Skeletal muscle satellite cell (primary cell): Measurements from ENCODE around the gene PLCB4.

Experiments
- H3K27me3 ChIP-seq: 2 replicates; pipeline ENCODE4 v1.7.0; 2013; ENCODE audit warnings: low read length; ENCODE audit not compliant: control insufficient read depth, insufficient read depth
- H3K36me3 ChIP-seq: 2 replicates; pipeline ENCODE4 v1.7.0; 2013; ENCODE audit warnings: mild to moderate bottlenecking, control low read depth, low read length; ENCODE audit not compliant: insufficient read depth
- H3K4me1 ChIP-seq: 2 replicates; pipeline ENCODE4 v1.7.0; 2013; ENCODE audit warnings: low read length; ENCODE audit not compliant: control insufficient read depth, insufficient read depth
- H3K4me2 ChIP-seq: 2 replicates; pipeline ENCODE4 v1.7.0; 2013; ENCODE audit warnings: mild to moderate bottlenecking, low read length
- H3K4me3 ChIP-seq: 2 replicates; pipeline ENCODE4 v1.7.0; 2013; ENCODE audit warnings: low read length
- H3K9ac ChIP-seq: 2 replicates; pipeline ENCODE4 v1.7.0; 2013; ENCODE audit warnings: mild to moderate bottlenecking, low read depth, low read length, moderate library complexity
- H3K9me3 ChIP-seq: replicated peaks from 2 replicates; pipeline ENCODE4 v1.7.0; 2013; ENCODE audit warnings: mild to moderate bottlenecking, control low read depth, low read length

The PLCB4 gene

DNA sequence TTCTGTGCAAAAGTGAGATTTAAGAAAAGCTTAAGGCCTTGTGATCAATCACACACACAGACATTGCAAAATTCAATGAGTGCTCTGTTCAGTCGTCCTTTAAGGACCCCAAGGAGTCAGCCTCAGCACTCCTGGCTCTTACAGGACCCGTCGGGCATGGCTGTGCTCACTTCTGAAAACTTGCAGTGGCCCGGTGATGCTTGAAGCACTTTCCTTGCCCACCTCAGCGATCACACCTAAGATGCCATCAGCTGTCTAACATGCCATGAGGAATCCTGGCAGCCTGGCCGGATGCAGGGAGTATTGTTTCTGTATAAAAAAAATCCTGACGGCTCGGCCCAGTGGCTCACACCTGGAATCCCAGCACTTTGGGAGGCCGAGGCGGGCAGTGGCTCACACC lies 344.1 kb downstream of the PLCB4 start:
- peaks cover 27% of the 10 kb centered on the region for H3K4me1 ChIP-seq
- H3K4me3 ChIP-seq, result no peak overlapping the region
- no peaks in the 10 kb centered on the region for H3K27me3 ChIP-seq
- no peaks in the 10 kb centered on the region for H3K9me3 ChIP-seq
- H3K9ac ChIP-seq, result no peak overlapping the region
- peaks cover 7% of the 10 kb centered on the region for H3K36me3 ChIP-seq
- no peak overlapping the region for H3K4me2 ChIP-seq

DNA sequence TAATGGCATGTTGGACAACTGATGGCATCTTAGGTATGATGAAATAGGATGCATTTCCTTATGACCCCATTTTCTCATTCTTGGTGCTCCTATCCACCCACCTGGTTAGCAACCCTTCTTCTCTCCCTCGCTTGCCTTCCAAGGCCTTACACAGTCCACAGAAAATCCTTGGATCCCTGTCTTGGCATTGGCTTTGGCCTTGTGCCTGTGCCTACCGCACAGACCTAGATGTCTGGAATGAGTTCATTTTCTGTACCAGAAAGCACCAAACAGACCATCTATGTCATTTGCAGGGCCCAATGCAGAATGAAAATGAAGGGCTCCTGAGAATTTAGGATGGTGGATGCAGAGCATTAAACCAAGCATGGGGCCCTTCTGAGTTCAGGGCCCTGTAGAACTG lies 346.5 kb downstream of the PLCB4 start:
- H3K9ac ChIP-seq, result no peak overlapping the region
- H3K9me3 ChIP-seq, result no peaks in the 10 kb centered on the region
- H3K27me3 ChIP-seq, result no peaks in the 10 kb centered on the region
- no peak overlapping the region for H3K4me3 ChIP-seq
- H3K4me2 ChIP-seq, result no peak overlapping the region
- H3K36me3 ChIP-seq, result peaks cover 7% of the 10 kb centered on the region
- peaks cover 7% of the 10 kb centered on the region for H3K4me1 ChIP-seq

- Histone ChIP-seq H3K9me3 (no peaks in the 10 kb centered on the region), H3K9ac (no peak overlapping the region), H3K27me3 (no peaks in the 10 kb centered on the region), H3K4me2 (no peak overlapping the region), H3K4me3 (no peak overlapping the region), H3K36me3 (peaks cover 7% of the 10 kb centered on the region), H3K4me1 (peaks cover 5% of the 10 kb centered on the region)
Observed at GRCh38 chr20:9416421-9416820, 347.5 kb downstream of the PLCB4 start.

DNA sequence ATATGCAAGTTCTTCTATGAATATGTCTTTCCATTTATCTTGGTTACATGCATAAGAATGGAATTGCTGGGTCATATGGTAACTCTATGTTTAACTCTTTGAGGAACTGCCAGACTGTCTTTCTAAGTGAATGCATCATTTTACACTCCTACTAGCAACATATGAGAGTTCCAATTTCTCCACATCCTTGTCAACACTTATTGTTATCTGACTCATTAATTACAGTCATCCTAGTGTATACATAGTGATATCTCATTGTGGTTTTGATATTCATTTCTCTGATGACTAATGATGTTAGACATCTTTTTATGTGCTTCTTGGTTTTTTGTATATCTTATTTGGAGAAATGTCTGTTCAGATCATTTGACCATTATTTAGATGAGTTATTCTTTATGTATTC lies 348.8 kb downstream of the PLCB4 start:
- Histone ChIP-seq H3K4me1 (peaks cover 13% of the 10 kb centered on the region), H3K4me2 (no peak overlapping the region), H3K36me3 (peaks cover 9% of the 10 kb centered on the region), H3K4me3 (no peak overlapping the region), H3K27me3 (no peaks in the 10 kb centered on the region), H3K9me3 (no peaks in the 10 kb centered on the region), H3K9ac (no peak overlapping the region)

DNA sequence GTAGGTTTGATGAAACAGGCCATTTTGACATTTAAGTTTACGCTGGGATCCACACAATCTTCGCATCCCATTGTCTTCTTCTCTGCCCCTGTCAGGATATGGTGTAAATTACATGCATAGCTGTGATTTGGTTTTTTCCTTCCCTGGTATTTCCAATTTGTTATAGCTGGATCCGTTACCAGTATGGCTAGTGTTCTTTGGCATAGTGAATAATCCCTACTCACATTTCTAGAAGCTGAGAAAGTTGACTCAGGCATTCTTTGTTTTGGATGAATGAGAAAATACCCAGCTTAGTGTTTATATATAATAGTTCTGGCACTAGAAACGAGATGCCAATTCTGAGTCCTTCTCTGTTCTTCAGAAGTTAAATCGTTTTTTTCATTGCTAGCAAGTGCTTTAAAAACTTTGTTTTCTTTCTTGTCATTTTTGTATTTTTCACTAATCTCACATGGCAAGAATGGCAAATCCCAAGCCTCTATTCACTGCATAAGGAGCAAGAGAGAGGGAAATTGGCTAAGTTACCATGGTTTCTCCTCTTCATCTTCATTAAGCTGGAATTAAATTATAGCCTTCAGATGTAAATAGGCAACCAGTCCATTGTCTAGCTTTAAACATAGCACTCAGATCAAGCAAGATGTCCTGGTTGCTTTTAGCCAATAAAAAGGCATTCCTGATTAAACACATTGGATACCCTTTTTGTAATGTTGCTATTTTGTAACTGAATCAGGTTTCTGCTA lies 353.6 kb downstream of the PLCB4 start:
- peak overlapping the region; percentile 10 for H3K4me3 ChIP-seq
- H3K4me1 ChIP-seq, result peaks cover 18% of the 10 kb centered on the region
- no peak overlapping the region for H3K9ac ChIP-seq
- H3K27me3 ChIP-seq, result no peaks in the 10 kb centered on the region
- peaks cover 9% of the 10 kb centered on the region for H3K36me3 ChIP-seq
- peak overlapping the region; percentile 49 for H3K4me2 ChIP-seq
- no peaks in the 10 kb centered on the region for H3K9me3 ChIP-seq

GRCh38 chr20:9424551-9424950 lies 355.7 kb downstream of the PLCB4 start:
- no peak overlapping the region for H3K9ac ChIP-seq
- no peak overlapping the region for H3K4me2 ChIP-seq
- H3K9me3 ChIP-seq, result no peaks in the 10 kb centered on the region
- H3K4me1 ChIP-seq, result peaks cover 12% of the 10 kb centered on the region
- no peaks in the 10 kb centered on the region for H3K27me3 ChIP-seq
- H3K4me3 ChIP-seq, result no peak overlapping the region
- peaks cover 9% of the 10 kb centered on the region for H3K36me3 ChIP-seq

GRCh38 chr20:9427430-9428291 lies 358.8 kb downstream of the PLCB4 start:
- Histone ChIP-seq H3K9me3 (no peaks in the 10 kb centered on the region), H3K4me2 (no peak overlapping the region), H3K4me1 (peaks cover 5% of the 10 kb centered on the region), H3K27me3 (no peaks in the 10 kb centered on the region), H3K36me3 (peaks cover 10% of the 10 kb centered on the region), H3K4me3 (no peak overlapping the region), H3K9ac (no peak overlapping the region)

GRCh38 chr20:9428292-9428607 lies 359.4 kb downstream of the PLCB4 start:
- no peak overlapping the region for H3K4me2 ChIP-seq
- no peaks in the 10 kb centered on the region for H3K9me3 ChIP-seq
- H3K27me3 ChIP-seq, result no peaks in the 10 kb centered on the region
- no peak overlapping the region for H3K4me3 ChIP-seq
- no peak overlapping the region for H3K9ac ChIP-seq
- H3K4me1 ChIP-seq, result no peaks in the 10 kb centered on the region
- peaks cover 10% of the 10 kb centered on the region for H3K36me3 ChIP-seq

- Histone ChIP-seq H3K4me2 (no peak overlapping the region), H3K4me3 (no peak overlapping the region), H3K36me3 (peaks cover 24% of the 10 kb centered on the region), H3K4me1 (no peaks in the 10 kb centered on the region), H3K9me3 (peaks cover 5% of the 10 kb centered on the region), H3K27me3 (no peaks in the 10 kb centered on the region), H3K9ac (no peak overlapping the region)
Observed at GRCh38 chr20:9439806-9440205, 370.9 kb downstream of the PLCB4 start.

DNA sequence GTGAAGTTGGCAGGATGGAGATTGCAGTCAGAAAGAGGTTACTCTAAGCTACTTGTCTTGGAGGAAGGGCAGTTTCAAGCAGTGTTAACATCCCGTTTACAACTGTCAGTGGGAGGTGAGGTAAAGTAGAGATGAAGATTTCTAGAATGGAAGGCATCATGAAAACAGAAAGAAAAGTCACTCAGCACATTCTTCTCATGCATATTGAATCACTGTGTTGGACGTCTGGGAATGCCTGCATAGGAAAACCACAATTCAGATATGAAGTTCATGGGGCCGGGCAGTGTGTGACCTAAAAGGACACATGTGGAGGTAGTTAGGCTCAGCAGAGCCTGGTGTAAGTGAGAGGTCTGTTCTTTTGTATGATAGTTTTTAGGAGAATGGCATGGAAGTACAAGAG lies 372.0 kb downstream of the PLCB4 start:
- no peaks in the 10 kb centered on the region for H3K27me3 ChIP-seq

DNA sequence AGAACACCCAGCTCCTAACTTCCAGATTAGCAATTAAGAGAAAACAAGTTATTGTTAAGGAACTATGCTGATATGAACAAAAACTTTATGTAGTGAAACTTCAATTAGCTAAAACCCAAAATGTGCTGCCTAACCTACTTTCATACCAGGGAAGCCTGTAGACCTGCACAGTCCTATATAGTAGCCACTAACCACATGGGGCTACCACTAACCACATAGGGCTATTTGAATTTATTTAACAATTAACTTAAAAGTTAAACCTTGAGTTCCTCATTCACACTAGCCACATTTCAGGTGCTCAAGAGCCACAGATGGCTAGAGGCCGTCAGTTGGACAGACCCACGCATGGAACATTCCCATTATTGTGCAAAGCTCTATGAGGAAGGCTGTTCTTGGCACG lies 373.1 kb downstream of the PLCB4 start:
- H3K9me3 ChIP-seq, result peaks cover 5% of the 10 kb centered on the region
- H3K4me3 ChIP-seq, result no peak overlapping the region
- H3K36me3 ChIP-seq, result peaks cover 25% of the 10 kb centered on the region
- H3K4me1 ChIP-seq, result no peaks in the 10 kb centered on the region
- H3K9ac ChIP-seq, result no peak overlapping the region
- no peaks in the 10 kb centered on the region for H3K27me3 ChIP-seq
- H3K4me2 ChIP-seq, result no peak overlapping the region

More for the DNA sequence above, 372.0 kb downstream of the PLCB4 start:
- Histone ChIP-seq H3K4me1 (no peaks in the 10 kb centered on the region), H3K4me2 (no peak overlapping the region), H3K4me3 (no peak overlapping the region), H3K9ac (no peak overlapping the region), H3K9me3 (peaks cover 5% of the 10 kb centered on the region), H3K36me3 (peaks cover 27% of the 10 kb centered on the region)

- H3K4me2 ChIP-seq, result no peak overlapping the region
- H3K36me3 ChIP-seq, result peaks cover 17% of the 10 kb centered on the region
- peaks cover 5% of the 10 kb centered on the region for H3K9me3 ChIP-seq
- H3K4me3 ChIP-seq, result no peak overlapping the region
- no peaks in the 10 kb centered on the region for H3K27me3 ChIP-seq
- H3K9ac ChIP-seq, result no peak overlapping the region
- no peaks in the 10 kb centered on the region for H3K4me1 ChIP-seq
Observed at GRCh38 chr20:9442858-9443257, 374.0 kb downstream of the PLCB4 start.
